HG03432 (cell line): ENCODE measurements around the gene CTSE.

ENCODE experiments used
- ATAC-seq: cut with Tn5 transposase; IDR thresholded peaks from one replicate; pipeline ENCODE4 v1.9.1; 2021; ENCODE audit warnings: mild to moderate bottlenecking, moderate library complexity; ENCODE audit not compliant: unreplicated experiment

Gene CTSE

DNA sequence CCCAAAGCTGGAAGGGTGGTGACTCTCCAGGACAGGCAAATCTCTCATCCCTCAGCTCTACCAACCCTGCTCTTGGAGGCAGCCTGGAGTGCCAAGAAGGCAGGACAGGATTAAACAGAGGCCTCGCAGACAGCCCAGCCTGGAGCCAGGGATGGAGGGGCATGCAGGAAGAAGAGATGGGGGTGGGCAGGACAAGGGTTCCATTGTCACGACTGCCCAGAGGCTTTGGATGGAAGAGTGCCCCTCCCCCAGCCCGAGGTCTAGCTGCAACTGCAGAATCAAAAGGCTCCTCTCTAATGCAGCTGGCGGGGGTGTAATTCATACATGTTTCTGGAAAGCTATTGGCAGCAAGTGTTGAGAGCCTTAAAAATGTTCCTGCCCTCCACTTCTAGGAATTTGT, 29.3 kb downstream of the CTSE start:
- ATAC-seq: no peak

DNA sequence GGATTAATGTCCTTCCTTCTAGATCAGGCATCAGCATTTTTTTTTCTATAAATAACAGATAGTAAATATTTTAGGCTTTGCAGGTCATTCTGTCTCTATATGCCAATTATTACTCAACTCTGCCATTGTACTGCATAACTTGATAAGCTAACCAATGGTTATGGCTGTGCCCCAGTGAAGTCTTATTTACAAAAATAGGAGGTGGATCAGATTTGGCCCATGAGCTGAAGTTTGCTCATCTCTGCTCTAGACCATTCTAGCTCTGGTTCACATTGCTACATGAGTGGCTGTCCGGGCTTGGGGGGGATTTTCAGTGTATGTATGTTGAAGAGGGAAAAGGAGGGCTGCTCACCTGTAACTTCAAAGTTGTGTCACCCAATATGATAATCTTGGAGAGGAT, 30.6 kb downstream of the CTSE start:
- no peak for ATAC-seq

DNA sequence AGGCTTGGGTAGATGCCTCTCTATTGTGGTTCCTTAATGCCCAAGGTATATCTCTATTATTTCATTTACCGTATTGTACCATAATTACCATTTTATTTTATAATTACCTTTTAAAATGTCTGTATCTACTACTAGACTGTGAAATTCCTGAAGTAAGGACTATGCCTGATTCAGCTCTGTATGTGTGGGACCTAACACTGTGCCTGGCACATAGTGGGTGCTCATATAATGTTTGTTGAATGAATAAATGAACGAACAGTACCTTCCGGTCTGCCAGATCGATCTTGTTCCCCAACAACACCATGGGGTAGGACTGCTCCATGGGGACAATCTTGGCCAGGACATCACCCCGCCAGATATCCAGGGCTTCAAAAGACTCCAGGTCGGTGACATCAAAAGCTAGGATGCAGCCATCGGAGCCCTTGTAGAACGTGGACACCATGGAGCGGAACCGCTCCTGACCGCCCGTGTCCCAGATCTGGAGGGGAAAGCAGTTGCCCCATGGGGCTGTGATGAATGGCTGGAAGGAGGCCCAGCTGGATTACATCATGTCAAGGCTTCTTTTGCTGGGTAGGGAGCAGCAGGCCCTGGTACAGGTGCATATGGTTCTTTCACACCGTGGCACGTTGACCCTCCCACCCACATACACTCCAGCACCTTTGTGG, 31.3 kb downstream of the CTSE start:
- ATAC-seq: no peak

- ATAC-seq: no peak
Measured at GRCh38 chr1:205991237-205991636, 32.5 kb downstream of the CTSE start.

DNA sequence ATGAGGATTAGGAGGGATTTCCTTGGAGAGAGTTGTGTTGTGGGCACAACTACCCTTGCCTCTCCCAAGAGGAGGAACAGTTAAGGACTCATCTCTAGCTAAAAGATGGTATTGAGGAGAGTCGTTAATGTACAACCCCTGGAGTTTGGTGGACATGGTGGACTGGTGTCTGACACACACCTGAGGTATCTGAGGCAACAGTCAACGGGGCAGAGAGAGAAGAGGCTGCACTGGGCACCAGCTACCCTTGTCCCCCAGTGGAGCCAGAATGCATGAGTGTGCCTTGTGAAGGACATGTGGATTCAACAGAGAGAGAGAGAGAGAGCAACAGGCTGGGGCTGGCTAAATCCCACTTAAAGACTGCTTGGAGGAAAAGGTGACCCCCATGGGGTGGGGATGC, 33.5 kb downstream of the CTSE start:
- ATAC-seq: no peak

- ATAC-seq: no peak
Measured at GRCh38 chr1:205989786-205990185, 33.9 kb downstream of the CTSE start.

- ATAC-seq: no peak
Measured at GRCh38 chr1:205988585-205988995, 35.1 kb downstream of the CTSE start.

DNA sequence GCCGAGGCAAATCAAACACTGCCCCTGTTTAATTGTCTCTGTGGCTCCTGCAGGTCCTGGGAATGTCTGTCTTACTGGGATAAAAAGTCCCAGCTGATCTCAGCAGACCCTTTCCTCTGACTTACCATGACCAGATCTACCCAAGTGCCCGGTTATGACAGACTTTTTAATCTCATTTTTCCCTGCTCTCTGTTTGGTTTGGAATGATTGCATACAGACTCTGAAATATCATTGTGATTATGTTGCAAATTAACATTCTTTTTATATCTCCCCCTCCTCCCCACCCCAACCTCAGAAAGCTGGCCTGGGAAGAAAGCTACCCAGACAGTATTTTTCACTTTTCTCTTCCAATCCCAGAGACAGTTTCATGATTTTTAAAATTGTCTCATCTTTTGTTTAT, 36.8 kb downstream of the CTSE start:
- no peak for ATAC-seq

- no peak for ATAC-seq
Measured at GRCh38 chr1:205986292-205986691, 37.4 kb downstream of the CTSE start.

- no peak for ATAC-seq
Measured at GRCh38 chr1:205985330-205986005, 38.2 kb downstream of the CTSE start.

DNA sequence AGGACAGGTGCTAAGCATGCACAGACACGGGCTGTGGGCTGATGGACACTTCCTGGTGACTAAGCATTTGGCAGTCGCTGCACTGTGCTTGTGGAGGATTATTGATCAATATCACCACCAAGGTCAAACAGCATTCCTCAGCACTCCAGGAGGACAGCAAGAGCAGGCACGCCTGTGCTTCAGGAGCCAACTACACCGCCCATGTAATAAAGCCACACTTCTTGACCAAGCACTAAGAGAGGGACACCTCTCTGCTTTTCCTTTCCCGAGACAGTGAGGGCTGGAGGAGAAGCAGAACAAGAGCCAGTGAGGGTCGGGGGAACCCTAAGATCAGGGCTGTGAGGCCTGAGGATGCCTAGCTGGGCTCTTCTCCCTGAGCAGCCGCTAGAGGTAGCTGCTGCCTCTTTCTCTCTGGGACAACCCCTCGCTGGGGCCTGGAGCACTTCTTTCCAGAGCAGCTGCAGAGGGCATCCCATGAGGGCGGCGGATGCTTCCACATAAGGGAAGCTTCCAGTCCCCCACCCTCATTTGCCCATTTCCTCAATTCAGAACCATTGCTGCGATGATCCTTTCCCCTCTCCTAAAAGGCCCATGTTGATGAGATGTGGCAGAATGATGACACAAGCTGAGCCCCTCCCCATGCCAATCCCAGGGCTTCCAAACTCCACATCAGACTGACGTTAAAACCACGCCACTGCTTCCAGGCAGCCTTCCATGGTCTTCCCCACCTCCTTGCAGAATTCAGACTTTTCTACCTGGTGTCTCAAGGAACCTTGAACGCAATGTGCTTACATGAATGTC, 39.6 kb downstream of the CTSE start:
- no peak for ATAC-seq

DNA sequence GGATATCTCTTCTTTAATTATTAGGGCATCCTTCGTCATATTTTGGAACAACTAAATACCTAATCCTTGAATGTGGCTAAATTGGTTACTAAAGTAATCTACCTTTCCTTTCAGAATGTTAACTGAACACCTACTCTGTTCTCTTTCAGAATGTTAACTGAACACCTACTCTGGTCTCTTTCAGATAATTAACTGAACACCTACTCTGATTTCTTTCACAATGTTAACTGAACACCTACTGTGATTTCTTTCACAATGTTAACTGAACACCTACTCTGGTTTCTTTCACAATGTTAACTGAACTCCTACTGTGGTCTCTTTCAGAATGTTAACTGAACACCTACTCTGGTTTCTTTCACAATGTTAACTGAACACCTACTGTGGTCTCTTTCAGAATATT, 42.4 kb downstream of the CTSE start:
- no peak for ATAC-seq

GRCh38 chr1:205980237-205980870, 43.3 kb downstream of the CTSE start:
- ATAC-seq: no peak

- ATAC-seq: no peak
Measured at GRCh38 chr1:205979301-205979700, 44.4 kb downstream of the CTSE start.

- no peak for ATAC-seq
Measured at GRCh38 chr1:205978676-205979075, 45.0 kb downstream of the CTSE start.

GRCh38 chr1:205977402-205978014, 46.2 kb downstream of the CTSE start:
- ATAC-seq: peak; percentile 57

- ATAC-seq: no peak
Measured at GRCh38 chr1:205976708-205977401, 46.8 kb downstream of the CTSE start.

- no peak for ATAC-seq
Measured at GRCh38 chr1:205976036-205976435, 47.7 kb downstream of the CTSE start.

DNA sequence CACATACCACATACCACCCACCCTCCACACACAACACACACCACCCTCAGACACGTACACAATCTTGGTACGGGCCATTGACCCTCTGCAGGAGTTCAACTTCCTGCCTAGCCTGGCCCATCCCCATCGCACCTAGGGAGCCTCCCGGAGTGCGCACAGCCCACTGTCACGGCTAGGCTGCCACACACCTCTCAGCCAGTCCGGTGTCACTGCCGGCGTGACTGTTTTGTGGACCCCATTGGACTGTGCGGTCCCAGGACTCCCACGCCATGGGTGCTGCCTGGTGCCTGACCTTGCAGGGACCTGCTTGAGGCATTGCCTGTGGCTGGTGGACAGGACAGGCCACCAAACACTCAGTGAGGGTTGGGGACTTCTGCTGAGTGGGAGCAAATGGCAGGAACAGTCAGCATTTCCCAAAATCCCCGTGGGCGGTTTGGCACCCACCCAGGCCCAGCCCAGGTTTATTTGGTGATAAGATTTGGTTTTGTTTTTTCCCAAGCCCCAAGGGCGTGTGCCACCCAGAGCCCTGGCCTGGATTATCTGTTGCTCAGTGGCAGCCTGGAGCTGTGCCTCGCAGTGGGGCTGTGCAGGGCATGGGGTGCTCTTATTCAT, 48.2 kb downstream of the CTSE start:
- ATAC-seq: no peak

- no peak for ATAC-seq
Measured at GRCh38 chr1:205974712-205975111, 49.0 kb downstream of the CTSE start.
